Motor neuron (in vitro differentiated cells): ENCODE results near the gene MTCL1. TPM values are rescaled to one million over a fixed set of nuclear protein-coding genes. Genes with fewer than 3 reads are reported as not detected.

ENCODE experiments used
- ATAC-seq, 8 experiments: fragments of 200-7000 bp; cut with Tn5 transposase; replicated peaks in 6 of 8; 2 replicates each; pipeline ENCODE4 v1.8.0; 2021; ENCODE audit warnings: mild to moderate bottlenecking in 8 of 8, moderate library complexity in 8 of 8
- H3K27ac ChIP-seq, 2 donors: fragments of 250-450 bp; sonication (Bioruptor Pico); 2 replicates each; pipeline ENCODE4 v1.9.0; 2021; ENCODE audit warnings: antibody characterized with exemption in 2 of 2, mild to moderate bottlenecking in 2 of 2, moderate library complexity in 1 of 2
- H3K4me1 ChIP-seq, 2 donors: fragments of 250-450 bp; sonication (Bioruptor Pico); replicated peaks in 1 of 2; 2 replicates each; pipeline ENCODE4 v1.6.1; 2021; ENCODE audit warnings: antibody characterized with exemption in 2 of 2, mild to moderate bottlenecking in 2 of 2, moderate library complexity in 1 of 2
- H3K4me3 ChIP-seq, 5 donors: fragments of 250-450 bp; sonication (Bioruptor Pico); 2 replicates each; pipeline ENCODE4 v1.9.0; 2021; ENCODE audit warnings: antibody characterized with exemption in 5 of 5, mild to moderate bottlenecking in 5 of 5, moderate library complexity in 4 of 5
- WGBS, 10 experiments: fragments of 450-650 bp; shearing (Covaris generic); methylation state at CpG; one replicate each; pipeline ENCODE4 v1.0.0; 2022; 5-methylcytosine and 5-hydroxymethylcytosine counted together
- in situ Hi-C, 9 experiments: fragments of 400-800 bp; cut with MboI; loops; one replicate each; pipeline ENCODE4 v1.15.0; 2021; ENCODE audit warnings: low sequenced_read_pairs in 9 of 9, low pct_unique_long_range_greater_than_20kb in 2 of 9; ENCODE audit not compliant: unreplicated experiment in 9 of 9
- total RNA-seq, 8 experiments: library from RNA; unstranded; fragments of 300-600 nt; gene quantifications; 2 replicates each; pipeline versions ENCODE4 v1.2.3 to v1.2.4, GENCODE V29; 2022

MTCL1 gene
- total RNA-seq, 8 experiments from 2014 or later, result 10.4 to 35.6 (median 15.6) TPM

- no peak for ATAC-seq
- H3K4me3 ChIP-seq, result no peak overlapping the region
- 60 to 100% (median 98%) methylated on average over 1 to 6 of the region's 6 CpGs; no CpG with 5 or more reads in 2 of the 10 experiments for WGBS, 10 experiments
- H3K4me1 ChIP-seq, result no peaks in the 10 kb centered on the region
- in situ Hi-C loops, result loop anchor here in 1 of 9 experiments (25.0 kb wide), 1 partner anchor 179 kb away; no protein-coding TSS in a partner anchor
- no peak overlapping the region for H3K27ac ChIP-seq
Observed at GRCh38 chr18:8808001-8808400, 102.6 kb downstream of the MTCL1 start.

GRCh38 chr18:8809514-8809913 lies 104.2 kb downstream of the MTCL1 start:
- Histone ChIP-seq H3K4me3 (no peak overlapping the region), H3K4me1 (no peaks in the 10 kb centered on the region), H3K27ac (no peak overlapping the region)
- in situ Hi-C loops, result loop anchor here in 1 of 9 experiments (25.0 kb wide), 1 partner anchor 178 kb away; no protein-coding TSS in a partner anchor
- WGBS, 10 experiments, result 79 to 100% (median 96%) methylated on average over 1 to 13 of the region's 13 CpGs; no CpG with 5 or more reads in 3 of the 10 experiments
- ATAC-seq, result no peak

- no peaks in the 10 kb centered on the region for H3K4me1 ChIP-seq
- in situ Hi-C loops, result loop anchor here in 1 of 9 experiments (25.0 kb wide), 1 partner anchor 177 kb away; no protein-coding TSS in a partner anchor
- 92 to 100% (median 100%) methylated on average over 1 to 9 of the region's 11 CpGs; no CpG with 5 or more reads in 4 of the 10 experiments for WGBS, 10 experiments
- H3K4me3 ChIP-seq, result no peak overlapping the region
- H3K27ac ChIP-seq, result no peak overlapping the region
- ATAC-seq, result no peak
Observed at GRCh38 chr18:8810157-8810556, 104.8 kb downstream of the MTCL1 start.

GRCh38 chr18:8811115-8811514 lies 105.8 kb downstream of the MTCL1 start:
- in situ Hi-C loops, result loop anchor here in 1 of 9 experiments (25.0 kb wide), 1 partner anchor 176 kb away; no protein-coding TSS in a partner anchor
- Histone ChIP-seq H3K4me3 (no peak overlapping the region), H3K4me1 (no peaks in the 10 kb centered on the region), H3K27ac (no peak overlapping the region)
- WGBS, 10 experiments, result 60 to 92% (median 86%) methylated on average over 1 to 4 of the region's 6 CpGs; no CpG with 5 or more reads in 4 of the 10 experiments
- peak in 1 of 8 experiments; percentile 76 for ATAC-seq

GRCh38 chr18:8812631-8813030 lies 107.3 kb downstream of the MTCL1 start:
- ATAC-seq, result no peak
- 65 to 100% (median 95%) methylated on average over 2 to 4 of the region's 4 CpGs; no CpG with 5 or more reads in 2 of the 10 experiments for WGBS, 10 experiments
- Histone ChIP-seq H3K4me3 (no peak overlapping the region), H3K27ac (no peak overlapping the region), H3K4me1 (no peaks in the 10 kb centered on the region)
- in situ Hi-C loops, result loop anchor here in 1 of 9 experiments (25.0 kb wide), 1 partner anchor 175 kb away; no protein-coding TSS in a partner anchor

GRCh38 chr18:8813611-8814010 lies 108.3 kb downstream of the MTCL1 start:
- H3K4me1 ChIP-seq, result no peaks in the 10 kb centered on the region
- ATAC-seq, result no peak
- in situ Hi-C loops, result loop anchor here in 1 of 9 experiments (25.0 kb wide), 1 partner anchor 174 kb away; no protein-coding TSS in a partner anchor
- no peak overlapping the region for H3K4me3 ChIP-seq
- no peak overlapping the region for H3K27ac ChIP-seq

GRCh38 chr18:8814206-8814605 lies 108.8 kb downstream of the MTCL1 start:
- H3K4me1 ChIP-seq, result no peaks in the 10 kb centered on the region
- 50 to 100% (median 90%) methylated on average over 1 to 5 of the region's 6 CpGs; no CpG with 5 or more reads in 1 of the 10 experiments for WGBS, 10 experiments
- H3K27ac ChIP-seq, result no peak overlapping the region
- no peak overlapping the region for H3K4me3 ChIP-seq
- no peak for ATAC-seq
- in situ Hi-C loops, result loop anchor here in 1 of 9 experiments (25.0 kb wide), 1 partner anchor 173 kb away; no protein-coding TSS in a partner anchor

- in situ Hi-C loops, result loop anchor here in 1 of 9 experiments (25.0 kb wide), 1 partner anchor 171 kb away; no protein-coding TSS in a partner anchor
- 76 to 100% (median 91%) methylated on average over 3 of the region's 3 CpGs; no CpG with 5 or more reads in 3 of the 10 experiments for WGBS, 10 experiments
- H3K4me1 ChIP-seq, result peaks cover 0 to 2% of the 10 kb centered on the region in 2 donors
- H3K4me3 ChIP-seq, result no peak overlapping the region
- H3K27ac ChIP-seq, result no peak overlapping the region
- ATAC-seq, result peak in 1 of 8 experiments; percentile 27
Observed at GRCh38 chr18:8816220-8816619, 110.9 kb downstream of the MTCL1 start.

- no peak overlapping the region for H3K27ac ChIP-seq
- 17 to 80% (median 58%) methylated on average over 1 of the region's 1 CpG; no CpG with 5 or more reads in 6 of the 10 experiments for WGBS, 10 experiments
- in situ Hi-C loops, result loop anchor here in 1 of 9 experiments (25.0 kb wide), 1 partner anchor 170 kb away; no protein-coding TSS in a partner anchor
- ATAC-seq, result peak in 3 of 8 experiments; percentile 36 to 83 (median 74)
- H3K4me1 ChIP-seq, result peaks cover 0 to 2% of the 10 kb centered on the region in 2 donors
- no peak overlapping the region for H3K4me3 ChIP-seq
Observed at GRCh38 chr18:8816816-8817215, 111.5 kb downstream of the MTCL1 start.

GRCh38 chr18:8818982-8819381 lies 113.6 kb downstream of the MTCL1 start:
- no peak for ATAC-seq
- in situ Hi-C loops, result loop anchor here in 1 of 9 experiments (25.0 kb wide), 1 partner anchor 168 kb away; no protein-coding TSS in a partner anchor
- 91 to 100% (median 98%) methylated on average over 1 to 8 of the region's 15 CpGs; no CpG with 5 or more reads in 2 of the 10 experiments for WGBS, 10 experiments
- H3K4me1 ChIP-seq, result peaks cover 0 to 2% of the 10 kb centered on the region in 2 donors
- H3K27ac ChIP-seq, result no peak overlapping the region
- no peak overlapping the region for H3K4me3 ChIP-seq

- WGBS, 10 experiments, result 13 to 100% (median 83%) methylated on average over 1 to 6 of the region's 9 CpGs; no CpG with 5 or more reads in 1 of the 10 experiments
- Histone ChIP-seq H3K4me3 (no peak overlapping the region), H3K4me1 (peaks cover 0 to 2% of the 10 kb centered on the region in 2 donors), H3K27ac (no peak overlapping the region)
- in situ Hi-C loops, result loop anchor here in 1 of 9 experiments (25.0 kb wide), 1 partner anchor 167 kb away; no protein-coding TSS in a partner anchor
- no peak for ATAC-seq
Observed at GRCh38 chr18:8820396-8821082, 115.2 kb downstream of the MTCL1 start.

GRCh38 chr18:8821083-8821465 lies 115.7 kb downstream of the MTCL1 start:
- Histone ChIP-seq H3K27ac (no peak overlapping the region), H3K4me3 (no peak overlapping the region), H3K4me1 (peaks cover 0 to 2% of the 10 kb centered on the region in 2 donors)
- in situ Hi-C loops, result loop anchor here in 1 of 9 experiments (25.0 kb wide), 1 partner anchor 166 kb away; no protein-coding TSS in a partner anchor
- WGBS, 10 experiments, result 0 to 73% (median 36%) methylated on average over 1 to 3 of the region's 3 CpGs
- no peak for ATAC-seq

GRCh38 chr18:8821531-8821930 lies 116.2 kb downstream of the MTCL1 start:
- in situ Hi-C loops, result loop anchor here in 1 of 9 experiments (25.0 kb wide), 1 partner anchor 166 kb away; no protein-coding TSS in a partner anchor
- Histone ChIP-seq H3K4me3 (no peak overlapping the region), H3K27ac (no peak overlapping the region), H3K4me1 (peaks cover 0 to 2% of the 10 kb centered on the region in 2 donors)
- peak in 1 of 8 experiments; percentile 27 for ATAC-seq
- WGBS, 10 experiments, result 0 to 100% (median 50%) methylated on average over 1 of the region's 1 CpG; no CpG with 5 or more reads in 3 of the 10 experiments
